ENCODE results near the gene SLX4.

Gene SLX4

GRCh38 chr16:3580251-3580651, 31.2 kb downstream of the SLX4 start:
- no peak for DNase-seq

GRCh38 chr16:3579776-3580175, 31.6 kb downstream of the SLX4 start:
- DNase-seq: no peak

- no peak for DNase-seq
These were observed 32.5 kb downstream of the SLX4 start for GRCh38 chr16:3578610-3579551.

GRCh38 chr16:3578121-3578520, 33.3 kb downstream of the SLX4 start:
- DNase-seq: no peak

GRCh38 chr16:3577302-3577752, 34.1 kb downstream of the SLX4 start, which contains the start of gene NLRC3:
Gene NLRC3, minus strand, starts transcription at chr16:3577403. Its CDS starts 12,367 bp downstream, at chr16:3565036.
- DNase-seq: no peak

- DNase-seq: no peak
These were observed 35.2 kb downstream of the SLX4 start for GRCh38 chr16:3576211-3576610.

GRCh38 chr16:3575491-3575890, 35.9 kb downstream of the SLX4 start:
- no peak for DNase-seq

GRCh38 chr16:3574195-3574594, 37.2 kb downstream of the SLX4 start:
- DNase-seq: no peak

GRCh38 chr16:3573146-3573815, 38.1 kb downstream of the SLX4 start:
- DNase-seq: no peak

GRCh38 chr16:3570420-3571062, 40.9 kb downstream of the SLX4 start:
- DNase-seq: no peak

- no peak for DNase-seq
These were observed 41.6 kb downstream of the SLX4 start for GRCh38 chr16:3569851-3570250.

- DNase-seq: no peak
These were observed 44.4 kb downstream of the SLX4 start for GRCh38 chr16:3566990-3567389.

- DNase-seq: no peak
These were observed 46.6 kb downstream of the SLX4 start for GRCh38 chr16:3564889-3565141.

- DNase-seq: no peak
These were observed 47.1 kb downstream of the SLX4 start for GRCh38 chr16:3564130-3564888.

- DNase-seq: no peak
These were observed 48.4 kb downstream of the SLX4 start for GRCh38 chr16:3562914-3563480.

- DNase-seq: no peak
These were observed 49.8 kb downstream of the SLX4 start for GRCh38 chr16:3561626-3562025.

GRCh38 chr16:3554351-3554928, 57.0 kb downstream of the SLX4 start:
- no peak for DNase-seq

GRCh38 chr16:3553138-3553923, 58.1 kb downstream of the SLX4 start:
- DNase-seq: no peak

GRCh38 chr16:3550851-3551847, 60.3 kb downstream of the SLX4 start:
- DNase-seq: no peak

GRCh38 chr16:3549906-3550305, 61.5 kb downstream of the SLX4 start:
- no peak for DNase-seq

Measured in NCI-H82 (cell line).